Upper lobe of right lung (tissue), 1 donor: ENCODE measurements around the gene MYORG. TPM values are rescaled to one million over a fixed set of nuclear protein-coding genes. Genes with fewer than 3 reads are reported as not detected.
A peak's percentile ranks its signal among the peaks of the same experiment; 100 is the strongest.

Experiments
- ATAC-seq: fragments of 200-7000 bp; cut with Tn5 transposase; one replicate; pipeline ENCODE4 v1.9.1; 2020; ENCODE audit warnings: mild to moderate bottlenecking, moderate library complexity
- DNase-seq: peaks from one replicate; pipeline ENCODE4 v3.0.0-alpha.2; 2020
- H3K27ac ChIP-seq: fragments of 200-600 bp; one replicate; pipeline ENCODE4 v1.8.0; 2022
- H3K27me3 ChIP-seq: fragments of 200-600 bp; one replicate; pipeline ENCODE4 v1.8.0; 2022; ENCODE audit warnings: mild to moderate bottlenecking
- H3K36me3 ChIP-seq: fragments of 200-600 bp; one replicate; pipeline ENCODE4 v1.8.0; 2022
- H3K4me1 ChIP-seq: fragments of 200-600 bp; one replicate; pipeline ENCODE4 v1.8.0; 2022
- H3K4me3 ChIP-seq: fragments of 200-600 bp; one replicate; pipeline ENCODE4 v1.8.0; 2022; ENCODE audit warnings: mild to moderate bottlenecking
- H3K9me3 ChIP-seq: fragments of 200-600 bp; one replicate; pipeline ENCODE4 v1.8.0; 2022
- CTCF ChIP-seq: fragments of 200-600 bp; IDR thresholded peaks from one replicate; pipeline ENCODE4 v1.8.0; 2022; ENCODE audit warnings: antibody characterized with exemption
- intact Hi-C: fragments of 100-400 bp; cut with DNase I; formaldehyde crosslinking; loops from one replicate; pipeline ENCODE4 v1.11.0; 2022
- total RNA-seq: library from RNA; stranded (reverse); fragmentation: NEBNext Ultra II Directional; extraction: Animal tissue kit (Norgen Biotek cat#: 25700); gene quantifications from one replicate; pipeline ENCODE4 v1.2.1, GENCODE V29; 2021
- donor health status: DM: no; HTN: yes; CAD: no; lungs with severe emphysema.

MYORG gene
- total RNA-seq, 1 donor from 2014 or later = 6.9 TPM

- intact Hi-C loops = no loop called here
Observed at GRCh38 chr9:34383904-34384303, 7.2 kb upstream of the MYORG start.

GRCh38 chr9:34382879-34383278 is 6.2 kb upstream of the MYORG start:
- Histone ChIP-seq H3K36me3 (no peaks in the 10 kb centered on the region), H3K27ac (no peak overlapping the region), H3K9me3 (no peaks in the 10 kb centered on the region), H3K4me1 (peaks cover 13% of the 10 kb centered on the region), H3K4me3 (no peak overlapping the region), H3K27me3 (no peaks in the 10 kb centered on the region)
- DNase-seq (peak; percentile 10), ATAC-seq (no peak)
- intact Hi-C loops = no loop called here
- TF ChIP-seq CTCF = no peak

More at GRCh38 chr9:34383904-34384303, 7.2 kb upstream of the MYORG start:
- H3K27ac ChIP-seq = no peak overlapping the region
- no peak for TF ChIP-seq CTCF
- DNase-seq (no peak), ATAC-seq (no peak)
- no peaks in the 10 kb centered on the region for H3K36me3 ChIP-seq
- no peak overlapping the region for H3K4me3 ChIP-seq
- H3K4me1 ChIP-seq = peaks cover 13% of the 10 kb centered on the region
- no peaks in the 10 kb centered on the region for H3K9me3 ChIP-seq
- no peaks in the 10 kb centered on the region for H3K27me3 ChIP-seq

- ATAC-seq = no peak
- peak; percentile 23 for DNase-seq
- Histone ChIP-seq H3K27me3 (no peaks in the 10 kb centered on the region), H3K4me1 (peaks cover 17% of the 10 kb centered on the region), H3K27ac (no peak overlapping the region), H3K9me3 (no peaks in the 10 kb centered on the region), H3K4me3 (no peak overlapping the region), H3K36me3 (no peaks in the 10 kb centered on the region)
- TF ChIP-seq CTCF = no peak
- intact Hi-C loops = no loop called here
Observed at GRCh38 chr9:34382054-34382453, 5.4 kb upstream of the MYORG start.

GRCh38 chr9:34381323-34381722 is 4.6 kb upstream of the MYORG start:
- no peak for DNase-seq
- H3K9me3 ChIP-seq = no peaks in the 10 kb centered on the region
- no peak for TF ChIP-seq CTCF
- peaks cover 17% of the 10 kb centered on the region for H3K4me1 ChIP-seq
- no peaks in the 10 kb centered on the region for H3K36me3 ChIP-seq
- peak overlapping the region; percentile 66 for H3K4me3 ChIP-seq
- ATAC-seq = no peak
- no peak overlapping the region for H3K27ac ChIP-seq
- no peaks in the 10 kb centered on the region for H3K27me3 ChIP-seq
- intact Hi-C loops = no loop called here

GRCh38 chr9:34380511-34381315 is 4.0 kb upstream of the MYORG start:
- intact Hi-C loops = no loop called here
- Histone ChIP-seq H3K36me3 (no peaks in the 10 kb centered on the region), H3K9me3 (no peaks in the 10 kb centered on the region), H3K27me3 (no peaks in the 10 kb centered on the region), H3K4me3 (peak overlapping the region; percentile 66), H3K27ac (no peak overlapping the region), H3K4me1 (peaks cover 20% of the 10 kb centered on the region)
- ATAC-seq = peak; percentile 73
- DNase-seq = peak; percentile 90
- TF ChIP-seq CTCF = no peak
